HG03064 (cell line): ENCODE measurements around the gene IAH1.

Source experiments
- ATAC-seq: cut with Tn5 transposase; IDR thresholded peaks from one replicate; pipeline ENCODE4 v1.9.1; 2021; ENCODE audit warnings: low read depth; ENCODE audit not compliant: unreplicated experiment

Gene IAH1

DNA sequence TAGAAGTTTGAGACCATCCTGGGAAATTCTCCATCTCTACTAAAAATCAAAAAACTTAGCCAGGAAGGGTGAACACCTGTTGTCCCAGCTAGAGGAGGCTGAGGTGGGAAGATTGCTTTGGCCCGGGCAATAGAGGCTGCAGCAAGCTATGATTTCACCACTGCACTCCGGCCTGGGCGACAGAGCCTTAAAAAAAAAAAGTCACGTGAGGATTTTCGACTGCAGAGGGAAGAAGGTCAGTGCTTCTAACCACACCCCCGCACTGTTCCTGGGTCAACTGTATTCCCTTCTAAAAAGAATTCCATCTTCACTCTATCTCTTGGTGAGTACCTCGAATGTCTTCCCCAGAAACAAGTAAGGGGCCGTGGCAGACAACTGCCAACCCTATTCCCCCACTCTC, 49.9 kb downstream of the IAH1 start:
- ATAC-seq = no peak

DNA sequence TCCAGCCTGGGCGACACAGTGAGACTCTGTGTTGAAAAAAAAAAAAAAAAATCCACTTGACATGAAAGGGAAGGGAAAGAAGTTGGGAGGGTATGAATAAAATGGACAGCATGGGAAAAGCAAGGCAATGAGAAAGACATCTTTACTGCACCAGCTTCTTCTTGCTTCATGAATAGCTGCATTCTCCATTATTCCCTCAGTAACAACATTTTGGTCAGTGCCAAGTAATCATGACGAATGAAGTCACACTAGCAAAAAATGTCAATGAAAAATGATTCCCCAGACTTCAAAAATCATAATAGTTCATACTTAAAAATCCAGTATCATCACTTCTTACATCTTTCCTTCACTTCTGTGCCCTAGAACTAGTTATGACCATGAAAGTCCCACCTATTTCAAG, 50.9 kb downstream of the IAH1 start:
- ATAC-seq = no peak

DNA sequence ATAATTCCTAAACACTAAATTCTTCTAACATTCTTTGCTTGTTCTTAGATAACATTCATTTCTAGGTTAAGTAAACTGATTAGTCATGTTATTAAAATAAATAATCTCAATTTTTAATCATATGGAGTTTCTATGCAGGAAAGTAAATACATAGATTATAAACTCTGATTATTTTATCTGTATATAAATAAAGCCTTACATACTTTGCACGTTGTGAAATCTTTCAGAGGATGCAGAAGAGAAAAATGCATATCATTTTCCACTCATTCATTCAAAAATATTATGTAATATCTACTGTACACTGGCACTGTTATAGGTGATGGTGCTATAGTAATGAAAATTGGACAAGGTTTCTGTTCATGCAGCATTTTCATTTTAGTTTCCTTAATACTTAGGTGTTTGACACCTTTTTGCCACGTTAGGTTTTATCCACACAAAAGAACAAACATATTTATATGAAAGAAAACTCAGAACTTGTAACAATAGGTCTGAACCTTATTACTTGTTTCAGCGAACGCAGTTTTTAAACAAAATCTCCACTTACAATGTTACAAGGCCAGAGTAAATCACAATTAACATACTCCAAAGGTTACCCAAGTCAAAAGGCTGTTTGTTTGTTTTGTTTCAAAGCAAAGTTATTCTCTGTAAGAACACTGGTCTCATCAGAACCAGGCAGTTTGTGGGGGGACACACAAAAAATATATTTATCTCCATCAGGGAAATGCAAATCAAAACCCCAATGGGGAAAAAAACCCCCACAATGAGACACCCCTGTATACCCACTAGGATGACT, 53.8 kb downstream of the IAH1 start:
- no peak for ATAC-seq

DNA sequence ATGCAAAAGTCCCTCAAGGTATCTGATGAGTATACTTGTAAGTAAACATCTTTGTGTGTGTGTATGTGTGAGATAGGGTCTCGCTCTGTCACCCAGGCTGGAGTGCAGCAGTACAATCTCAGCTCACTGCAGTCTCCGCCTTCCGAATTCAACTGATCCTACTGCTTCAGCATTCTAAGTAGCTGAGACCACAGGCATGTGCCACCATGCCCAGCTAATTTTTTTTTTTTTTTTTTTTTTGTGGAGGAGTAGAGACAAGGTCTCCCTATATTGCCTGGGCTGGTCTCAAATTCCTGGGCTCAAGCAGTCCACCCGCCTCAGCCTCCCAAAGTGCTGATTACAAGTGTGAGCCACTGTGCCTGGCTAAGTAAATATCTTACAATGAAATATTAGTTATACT, 58.1 kb downstream of the IAH1 start:
- ATAC-seq = no peak

DNA sequence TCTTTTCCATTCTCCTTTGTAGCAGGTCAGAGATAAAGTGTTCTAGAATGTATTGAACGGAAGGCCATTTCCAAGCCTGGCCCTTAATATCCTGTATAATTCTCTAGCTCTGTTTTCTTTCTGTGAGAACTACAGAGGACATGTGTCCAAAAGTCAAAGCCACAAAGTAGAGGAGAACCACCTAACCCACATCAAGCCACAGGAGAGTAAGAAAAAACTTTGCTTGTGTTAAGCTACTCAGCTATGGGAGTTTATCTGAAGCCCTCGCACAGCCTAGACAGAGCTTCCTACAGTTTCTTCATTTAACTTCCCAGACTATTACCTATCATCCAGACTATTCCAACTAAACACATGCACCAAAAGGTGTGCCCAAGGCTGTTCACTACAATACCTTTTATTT, 59.3 kb downstream of the IAH1 start:
- no peak for ATAC-seq

DNA sequence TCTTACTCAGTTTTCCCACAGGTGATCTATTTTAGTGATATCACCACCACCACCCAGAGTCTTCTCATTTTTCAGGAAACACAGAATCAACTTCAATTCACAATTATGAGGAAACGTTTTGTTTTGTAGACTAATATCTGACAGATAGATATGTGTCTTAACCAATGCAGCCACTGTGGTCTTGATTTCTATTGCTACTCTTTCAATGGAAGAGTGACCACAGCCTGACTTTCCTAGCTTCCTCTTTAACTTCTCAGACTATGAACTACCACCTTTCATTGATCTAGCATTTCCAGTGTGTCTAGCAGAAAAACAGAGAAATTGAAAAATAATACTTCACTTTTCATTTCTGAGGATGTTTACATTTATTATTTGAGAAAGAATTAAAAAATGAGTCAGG, 60.8 kb downstream of the IAH1 start:
- no peak for ATAC-seq

DNA sequence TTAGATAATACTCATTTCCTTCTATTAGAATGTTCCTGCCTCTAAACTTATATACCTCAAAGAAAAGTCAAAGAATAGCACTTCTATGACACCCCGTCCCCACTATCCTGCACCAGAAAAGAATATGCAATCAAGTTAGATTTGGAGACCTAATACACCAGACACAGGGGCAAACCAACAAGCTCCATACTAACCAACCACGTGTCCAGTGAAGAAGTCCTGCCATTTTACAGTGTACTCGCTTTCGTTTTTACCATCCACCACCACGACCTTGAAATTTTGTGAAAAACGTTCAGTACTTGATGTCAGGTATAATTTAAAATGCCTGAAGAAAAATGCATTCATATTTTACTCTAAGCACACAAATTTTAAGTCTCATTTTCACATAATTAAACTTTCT, 62.2 kb downstream of the IAH1 start:
- no peak for ATAC-seq

DNA sequence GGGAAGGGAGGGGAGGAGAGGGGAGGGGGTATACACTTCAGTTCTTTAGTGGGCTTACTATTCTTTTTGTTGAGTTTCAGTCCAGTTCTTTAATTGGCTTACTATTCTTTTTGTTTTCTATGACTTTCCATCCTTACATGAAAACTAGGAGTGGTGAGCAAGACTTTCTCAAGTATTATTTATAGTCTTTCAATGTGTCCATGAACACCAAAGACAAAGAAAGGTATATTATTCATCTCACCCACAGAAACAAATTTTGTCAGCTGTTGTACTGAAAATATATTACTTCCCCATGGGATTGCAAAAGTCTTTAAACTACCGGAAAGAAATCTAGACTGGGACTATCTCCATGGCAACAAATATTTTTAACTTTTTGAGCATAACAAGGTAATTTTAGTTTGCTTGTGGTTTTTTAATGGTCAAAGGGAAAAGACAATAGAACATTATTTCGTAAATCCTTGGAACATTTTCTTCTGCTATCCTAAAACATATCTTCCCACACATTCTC, 63.7 kb downstream of the IAH1 start:
- ATAC-seq = no peak
